HG03342 (cell line): ENCODE measurements around the gene AMY2A.
"Not testable (repeated sequence)": the region's sequence is repeated elsewhere in the genome, so short reads cannot be mapped to it uniquely, and the experiment has no call there.

Source experiments
- ATAC-seq: cut with Tn5 transposase; IDR thresholded peaks from one replicate; pipeline ENCODE4 v1.9.1; 2021; ENCODE audit warnings: mild to moderate bottlenecking, moderate library complexity; ENCODE audit not compliant: unreplicated experiment

The AMY2A gene

DNA sequence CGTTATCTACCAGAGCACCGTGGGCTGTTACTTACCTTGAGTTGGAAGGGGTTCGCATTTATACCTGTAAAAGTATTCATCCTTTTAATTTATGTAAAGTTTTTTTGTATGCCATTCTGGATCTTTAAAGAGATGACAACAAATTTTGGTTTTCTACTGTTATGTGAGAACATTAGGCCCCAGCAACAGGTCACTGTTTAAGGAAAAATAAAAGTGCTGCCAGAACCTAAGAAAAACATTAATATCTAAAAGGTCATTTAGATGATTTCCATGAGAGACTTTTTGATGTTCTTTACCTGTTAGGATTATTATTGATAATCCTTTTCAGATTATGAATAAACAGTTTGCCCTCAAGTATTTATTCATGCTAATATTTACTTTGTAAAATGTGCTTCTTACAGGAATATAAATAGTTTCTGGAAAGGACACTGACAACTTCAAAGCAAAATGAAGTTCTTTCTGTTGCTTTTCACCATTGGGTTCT, at the start of gene AMY2A:
Gene AMY2A, plus strand, starts transcription at position 434 of the 484 bp plus-strand sequence. Its CDS starts 14 bp downstream, at position 448.
- ATAC-seq: not testable (repeated sequence)

- no peak for ATAC-seq
Measured at GRCh38 chr1:103569493-103569892, 47.7 kb upstream of the AMY2A start.

GRCh38 chr1:103571289-103571688, 45.9 kb upstream of the AMY2A start, which contains the start of gene AMY2B:
TSS of gene AMY2B (plus strand) at chr1:103571589. CDS start at chr1:103571603, 14 bp downstream.
- not testable (repeated sequence) for ATAC-seq

- ATAC-seq: no peak
Measured at GRCh38 chr1:103576065-103576464, 41.2 kb upstream of the AMY2A start.

DNA sequence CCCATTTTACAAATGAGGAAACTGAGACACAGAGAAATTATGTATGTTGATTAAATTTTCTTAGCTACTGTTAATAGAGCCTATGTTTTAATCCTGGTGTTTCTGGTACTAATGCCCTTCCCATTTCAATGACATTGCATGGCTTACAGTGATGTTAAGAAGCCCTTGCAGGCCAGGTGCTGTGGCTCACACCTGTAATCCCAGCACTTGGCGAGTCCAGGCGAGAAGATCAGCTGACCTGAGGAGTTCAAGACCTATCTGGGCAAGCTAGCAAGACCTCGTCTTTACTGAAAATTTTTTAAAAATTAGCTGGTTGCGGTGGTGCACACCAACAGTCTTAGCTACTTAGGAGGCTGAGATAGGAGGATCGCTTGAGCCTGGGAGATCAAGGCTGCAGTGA, 40.4 kb upstream of the AMY2A start:
- not testable (repeated sequence) for ATAC-seq

- no peak for ATAC-seq
Measured at GRCh38 chr1:103582464-103582863, 34.8 kb upstream of the AMY2A start.

DNA sequence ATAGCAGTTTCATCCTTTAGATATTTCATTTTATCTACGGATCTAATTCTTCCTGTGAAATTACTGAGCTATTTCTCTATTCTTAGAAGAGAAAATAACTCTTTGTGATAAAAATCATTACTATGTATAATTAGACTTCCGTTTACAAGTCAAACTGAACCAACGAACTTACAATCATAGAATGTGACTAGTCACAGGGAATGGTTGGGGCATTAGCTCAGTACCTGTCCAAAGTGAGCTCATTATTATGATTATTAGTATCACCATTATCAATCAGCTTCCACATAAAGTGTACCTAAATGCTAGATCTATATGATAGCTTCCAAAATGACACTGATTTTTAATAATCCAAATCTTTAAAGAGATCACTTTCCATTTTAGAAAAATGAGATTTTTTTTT, 33.3 kb upstream of the AMY2A start:
- ATAC-seq: no peak

DNA sequence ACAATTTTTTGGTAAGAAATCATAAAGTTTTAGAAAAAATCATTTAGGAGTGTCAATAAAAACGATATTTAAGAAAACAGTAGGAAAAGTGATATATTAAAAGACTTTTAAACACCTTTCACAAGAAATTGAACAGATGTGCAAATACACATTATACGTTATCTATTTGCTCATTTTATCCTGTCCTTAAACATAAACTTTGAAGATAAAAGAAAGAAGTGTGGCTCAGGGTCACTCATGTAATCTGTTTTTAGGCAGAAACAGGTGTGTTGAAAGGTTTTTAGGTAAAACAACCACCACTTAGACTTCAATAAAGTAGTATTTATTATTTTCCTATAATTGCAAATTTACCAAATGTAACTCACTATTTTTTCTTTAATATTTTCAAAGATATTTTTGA, 32.7 kb upstream of the AMY2A start:
- no peak for ATAC-seq

- ATAC-seq: not testable (repeated sequence)
Measured at GRCh38 chr1:103602740-103603139, 14.5 kb upstream of the AMY2A start.

DNA sequence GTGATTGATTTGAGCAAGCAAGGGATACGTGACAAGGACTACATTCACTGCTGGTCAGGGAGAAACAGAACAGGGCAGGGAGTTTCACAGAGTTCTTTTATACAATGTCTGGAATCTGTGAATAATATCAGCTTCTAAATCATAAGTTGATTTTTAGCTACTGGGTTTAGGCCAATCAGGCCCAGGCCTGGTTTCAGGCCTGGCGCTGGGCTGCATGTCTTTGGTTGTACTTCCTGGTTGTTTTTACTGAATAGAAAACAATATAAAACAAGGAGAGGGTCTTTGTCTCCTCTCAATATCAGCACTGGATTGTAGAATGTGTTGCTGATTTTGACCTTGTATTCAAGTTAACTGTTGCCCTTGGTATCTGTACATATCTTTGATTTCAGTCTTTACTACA, 865 bp upstream of the AMY2A start:
- ATAC-seq: no peak

- not testable (repeated sequence) for ATAC-seq
Measured at GRCh38 chr1:103627436-103627835, 10.2 kb downstream of the AMY2A start.

DNA sequence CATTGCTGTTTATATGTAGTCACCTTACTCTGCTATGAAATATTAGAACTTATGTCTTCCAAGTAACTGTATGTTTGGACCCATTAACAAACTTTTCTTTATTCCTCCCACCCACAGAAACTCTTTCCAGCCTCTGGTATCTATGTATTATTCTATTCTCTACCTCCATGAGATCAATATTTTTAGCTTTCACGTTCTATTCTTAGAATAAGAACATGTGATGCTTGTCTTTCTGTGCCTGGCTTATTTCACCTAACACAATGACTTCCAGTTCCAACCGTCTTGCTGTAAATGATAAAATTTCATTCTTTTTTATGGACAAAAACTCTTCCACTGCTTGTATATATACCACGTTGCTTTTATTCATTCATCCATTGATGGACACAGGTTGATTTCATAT, 24.0 kb downstream of the AMY2A start:
- not testable (repeated sequence) for ATAC-seq

DNA sequence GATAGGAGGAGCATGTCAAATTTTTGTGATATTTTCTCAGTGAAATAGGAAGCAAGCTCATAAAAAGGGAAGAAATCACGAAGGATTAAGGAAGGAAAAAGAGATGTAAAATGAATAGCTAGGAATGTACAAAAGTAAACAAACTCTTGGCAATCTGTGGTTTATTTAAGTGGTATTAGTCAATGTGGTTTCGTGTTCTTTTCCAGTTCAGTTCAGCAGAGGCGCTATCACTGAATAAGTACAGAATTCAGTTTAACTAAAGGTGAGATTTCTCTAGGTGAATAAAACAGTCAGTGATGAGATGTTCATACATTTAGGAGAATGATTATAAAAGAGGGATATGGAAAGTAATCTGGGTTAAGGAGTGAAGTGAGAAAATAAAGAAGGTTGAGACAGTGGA, 26.7 kb downstream of the AMY2A start:
- ATAC-seq: not testable (repeated sequence)

DNA sequence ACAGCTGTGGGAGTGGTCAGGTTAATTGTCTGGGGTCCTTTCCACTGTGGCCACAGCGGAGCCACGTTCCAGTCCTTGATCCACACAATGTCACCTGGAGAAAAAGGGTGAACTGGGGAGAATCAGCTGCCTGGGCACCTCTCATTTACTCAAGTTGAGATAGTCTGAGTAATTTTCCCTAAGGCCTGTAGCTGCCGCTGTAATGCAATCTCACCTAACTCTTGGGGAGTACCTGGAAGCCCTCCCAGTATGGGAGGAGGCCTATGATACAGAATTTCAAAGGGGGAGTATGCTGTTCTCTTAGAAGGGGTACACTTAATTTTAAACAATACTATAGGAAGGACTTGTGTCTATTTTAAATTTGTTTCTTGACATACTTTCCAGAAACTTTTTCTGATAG, 33.1 kb downstream of the AMY2A start:
- not testable (repeated sequence) for ATAC-seq

DNA sequence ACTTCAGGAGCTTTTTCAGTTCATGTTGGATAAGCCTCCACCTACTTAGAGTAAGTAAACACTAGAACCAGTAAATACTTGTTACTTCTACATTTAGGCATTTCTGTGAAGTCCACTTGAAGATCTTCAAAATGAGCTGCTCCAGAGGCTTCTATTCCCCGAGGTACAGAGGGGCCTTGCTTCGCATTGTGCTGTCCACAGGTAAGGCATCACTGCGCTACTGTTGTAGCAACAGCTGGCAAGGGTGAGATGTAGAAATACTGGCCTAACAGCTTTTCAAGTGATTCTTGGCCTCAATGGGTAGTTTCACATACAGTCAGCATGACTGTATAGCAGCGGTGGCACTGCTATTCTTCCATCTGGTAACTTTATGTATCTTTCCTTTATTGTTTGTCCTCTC, 33.7 kb downstream of the AMY2A start:
- not testable (repeated sequence) for ATAC-seq

DNA sequence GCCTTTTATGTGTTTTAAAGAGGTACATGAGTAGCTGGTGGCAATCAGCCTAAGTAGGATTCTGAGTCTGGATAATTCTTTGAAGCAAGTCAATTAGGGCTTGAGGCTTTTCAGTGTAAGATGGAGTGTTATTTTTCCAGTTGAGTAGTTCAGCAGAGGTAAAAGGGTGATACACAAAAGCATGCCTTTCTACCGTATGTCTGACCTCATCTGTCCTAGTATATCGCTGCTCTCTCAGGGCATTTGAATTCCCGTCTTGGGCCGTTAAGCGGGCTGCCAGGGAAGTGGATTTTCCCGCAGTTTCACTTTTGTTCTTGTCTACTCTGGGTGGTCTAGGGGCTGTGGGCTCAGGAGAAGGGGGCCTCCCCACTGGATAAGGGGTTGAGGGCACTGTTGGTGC, 36.9 kb downstream of the AMY2A start:
- not testable (repeated sequence) for ATAC-seq

- ATAC-seq: not testable (repeated sequence)
Measured at GRCh38 chr1:103655460-103655859, 38.2 kb downstream of the AMY2A start, which contains the start of gene AMY1A. TSS of gene AMY1A (plus strand) at chr1:103655760. CDS start at chr1:103656331, 571 bp downstream.
